Measurements from ENCODE around the gene SRA1. TPM values are rescaled to one million over a fixed set of nuclear protein-coding genes. Genes with fewer than 3 reads are reported as not detected.
"Not testable (repeated sequence)": the region's sequence is repeated elsewhere in the genome, so short reads cannot be mapped to it uniquely, and the experiment has no call there.

The SRA1 gene
- 10 to 100 TPM; 38.0 to 39.6 TPM for total RNA-seq

GRCh38 chr5:140557136-140557805 lies at the start of gene SRA1:
Gene SRA1, minus strand, starts transcription at chr5:140557473. Its CDS starts 21 bp downstream, at chr5:140557452.
- intact Hi-C loops (cut with micrococcal nuclease): loop anchor here (1.0 to 10.0 kb wide), 6 partner anchors 10 to 1262 kb away; partner anchors contain the start of genes ANKHD1, EIF4EBP3, HARS1 and HARS2
- no peaks in the 10 kb centered on the region for H3K9me3 Mint-ChIP-seq
- CTCF ChIA-PET: interaction anchor here (1.0 to 3.0 kb wide), 3 partner anchors 9 to 133 kb away, joined by 3 to 17 read pairs (median 4); partner anchors contain the start of genes CD14 and EIF4EBP3
- DNase-seq: peak; percentile 92
- no peaks in the 10 kb centered on the region for H3K27me3 Mint-ChIP-seq (ENCODE audit: low read depth)
- peaks cover 25% of the 10 kb centered on the region for H3K36me3 Mint-ChIP-seq (ENCODE audit: low read depth)
- H3K4me1 Mint-ChIP-seq (ENCODE audit: low read depth): peaks cover 46% of the 10 kb centered on the region
- H3K4me3 Mint-ChIP-seq: peak within 1 kb of the TSS; percentile 79
- peak within 1 kb of the TSS; percentile 93 for H3K27ac Mint-ChIP-seq

- Mint-ChIP-seq H3K9me3 (no peaks in the 10 kb centered on the region), H3K36me3 (ENCODE audit: low read depth) (no peaks in the 10 kb centered on the region), H3K4me3 (no peak overlapping the region), H3K27me3 (ENCODE audit: low read depth) (peaks cover 4% of the 10 kb centered on the region), H3K27ac (no peak overlapping the region), H3K4me1 (ENCODE audit: low read depth) (peaks cover 8% of the 10 kb centered on the region)
- no peak for DNase-seq
- CTCF ChIA-PET: interaction anchor here (0.7 kb wide), 1 partner anchor 489 kb away, joined by 3 read pairs; no protein-coding TSS in a partner anchor
- intact Hi-C loops (cut with micrococcal nuclease): no loop called here
Observed at GRCh38 chr5:140607031-140607430, 49.8 kb upstream of the SRA1 start.

- Mint-ChIP-seq H3K4me3 (no peak overlapping the region), H3K27ac (no peak overlapping the region), H3K4me1 (ENCODE audit: low read depth) (no peaks in the 10 kb centered on the region), H3K36me3 (ENCODE audit: low read depth) (no peaks in the 10 kb centered on the region), H3K27me3 (ENCODE audit: low read depth) (no peaks in the 10 kb centered on the region), H3K9me3 (no peaks in the 10 kb centered on the region)
- no peak for DNase-seq
- CTCF ChIA-PET: interaction anchor here (0.9 kb wide), 1 partner anchor 39 kb away, joined by 4 read pairs; no protein-coding TSS in a partner anchor
- intact Hi-C loops (cut with micrococcal nuclease): no loop called here
Observed at GRCh38 chr5:140605879-140606278, 48.6 kb upstream of the SRA1 start.

- CTCF ChIA-PET: no interaction called here
Observed at GRCh38 chr5:140603734-140604133, 46.5 kb upstream of the SRA1 start.

GRCh38 chr5:140603446-140603698 lies 46.1 kb upstream of the SRA1 start:
- H3K4me3 Mint-ChIP-seq; H3K27ac Mint-ChIP-seq; H3K27me3 Mint-ChIP-seq (ENCODE audit: low read depth); CTCF ChIA-PET; H3K9me3 Mint-ChIP-seq; H3K4me1 Mint-ChIP-seq (ENCODE audit: low read depth); DNase-seq; H3K36me3 Mint-ChIP-seq (ENCODE audit: low read depth); intact Hi-C loops (cut with micrococcal nuclease): not testable (repeated sequence)

More at GRCh38 chr5:140603734-140604133, 46.5 kb upstream of the SRA1 start:
- H3K9me3 Mint-ChIP-seq: no peaks in the 10 kb centered on the region
- no peaks in the 10 kb centered on the region for H3K36me3 Mint-ChIP-seq (ENCODE audit: low read depth)
- DNase-seq: no peak
- intact Hi-C loops (cut with micrococcal nuclease): no loop called here
- H3K27ac Mint-ChIP-seq: no peak overlapping the region
- H3K4me1 Mint-ChIP-seq (ENCODE audit: low read depth): no peaks in the 10 kb centered on the region
- no peak overlapping the region for H3K4me3 Mint-ChIP-seq
- H3K27me3 Mint-ChIP-seq (ENCODE audit: low read depth): no peaks in the 10 kb centered on the region

- Mint-ChIP-seq H3K27ac (no peak overlapping the region), H3K4me3 (no peak overlapping the region), H3K36me3 (ENCODE audit: low read depth) (no peaks in the 10 kb centered on the region), H3K4me1 (ENCODE audit: low read depth) (no peaks in the 10 kb centered on the region), H3K9me3 (no peaks in the 10 kb centered on the region), H3K27me3 (ENCODE audit: low read depth) (no peaks in the 10 kb centered on the region)
- CTCF ChIA-PET: interaction anchor here (0.6 kb wide), 1 partner anchor 9 kb away, joined by 3 read pairs; no protein-coding TSS in a partner anchor
- intact Hi-C loops (cut with micrococcal nuclease): no loop called here
- no peak for DNase-seq
Observed at GRCh38 chr5:140602147-140602546, 44.9 kb upstream of the SRA1 start.

GRCh38 chr5:140600096-140600495 lies 42.8 kb upstream of the SRA1 start:
- Mint-ChIP-seq H3K36me3 (ENCODE audit: low read depth) (no peaks in the 10 kb centered on the region), H3K27ac (no peak overlapping the region), H3K27me3 (ENCODE audit: low read depth) (peaks cover 2% of the 10 kb centered on the region), H3K4me3 (no peak overlapping the region), H3K9me3 (no peaks in the 10 kb centered on the region), H3K4me1 (ENCODE audit: low read depth) (no peaks in the 10 kb centered on the region)
- intact Hi-C loops (cut with micrococcal nuclease): no loop called here
- DNase-seq: no peak
- CTCF ChIA-PET: interaction anchor here (0.6 to 1.3 kb wide), 3 partner anchors 31 to 632 kb away, joined by 3 read pairs; no protein-coding TSS in a partner anchor

GRCh38 chr5:140598836-140599235 lies 41.6 kb upstream of the SRA1 start:
- no peak overlapping the region for H3K4me3 Mint-ChIP-seq
- H3K9me3 Mint-ChIP-seq: no peaks in the 10 kb centered on the region
- intact Hi-C loops (cut with micrococcal nuclease): no loop called here
- H3K36me3 Mint-ChIP-seq (ENCODE audit: low read depth): no peaks in the 10 kb centered on the region
- H3K27ac Mint-ChIP-seq: no peak overlapping the region
- no peaks in the 10 kb centered on the region for H3K4me1 Mint-ChIP-seq (ENCODE audit: low read depth)
- CTCF ChIA-PET: interaction anchor here (1.4 kb wide), 1 partner anchor 36 kb away, joined by 3 read pairs; no protein-coding TSS in a partner anchor
- H3K27me3 Mint-ChIP-seq (ENCODE audit: low read depth): peaks cover 2% of the 10 kb centered on the region
- DNase-seq: no peak

GRCh38 chr5:140596321-140596741 lies 39.1 kb upstream of the SRA1 start:
- Mint-ChIP-seq H3K27ac (no peak overlapping the region), H3K36me3 (ENCODE audit: low read depth) (no peaks in the 10 kb centered on the region), H3K27me3 (ENCODE audit: low read depth) (peaks cover 2% of the 10 kb centered on the region), H3K4me3 (no peak overlapping the region), H3K4me1 (ENCODE audit: low read depth) (no peaks in the 10 kb centered on the region), H3K9me3 (no peaks in the 10 kb centered on the region)
- intact Hi-C loops (cut with micrococcal nuclease): no loop called here
- no peak for DNase-seq
- CTCF ChIA-PET: no interaction called here

- Mint-ChIP-seq H3K36me3 (ENCODE audit: low read depth) (no peaks in the 10 kb centered on the region), H3K4me3 (no peak overlapping the region), H3K4me1 (ENCODE audit: low read depth) (no peaks in the 10 kb centered on the region), H3K27me3 (ENCODE audit: low read depth) (peaks cover 2% of the 10 kb centered on the region), H3K9me3 (no peaks in the 10 kb centered on the region), H3K27ac (no peak overlapping the region)
- intact Hi-C loops (cut with micrococcal nuclease): no loop called here
- CTCF ChIA-PET: no interaction called here
- no peak for DNase-seq
Observed at GRCh38 chr5:140595538-140596300, 38.4 kb upstream of the SRA1 start.

GRCh38 chr5:140594169-140594568 lies 36.9 kb upstream of the SRA1 start:
- H3K4me3 Mint-ChIP-seq: no peak overlapping the region
- H3K27ac Mint-ChIP-seq: no peak overlapping the region
- DNase-seq: no peak
- intact Hi-C loops (cut with micrococcal nuclease): no loop called here
- peaks cover 2% of the 10 kb centered on the region for H3K27me3 Mint-ChIP-seq (ENCODE audit: low read depth)
- H3K9me3 Mint-ChIP-seq: no peaks in the 10 kb centered on the region
- CTCF ChIA-PET: no interaction called here
- H3K36me3 Mint-ChIP-seq (ENCODE audit: low read depth): no peaks in the 10 kb centered on the region
- no peaks in the 10 kb centered on the region for H3K4me1 Mint-ChIP-seq (ENCODE audit: low read depth)

- H3K27me3 Mint-ChIP-seq (ENCODE audit: low read depth); H3K36me3 Mint-ChIP-seq (ENCODE audit: low read depth); intact Hi-C loops (cut with micrococcal nuclease); H3K9me3 Mint-ChIP-seq; DNase-seq; H3K27ac Mint-ChIP-seq; H3K4me1 Mint-ChIP-seq (ENCODE audit: low read depth): not testable (repeated sequence)
- H3K4me3 Mint-ChIP-seq: peak overlapping the region; percentile 12
- CTCF ChIA-PET: interaction anchor here (0.6 kb wide), 1 partner anchor 9 kb away, joined by 3 read pairs; no protein-coding TSS in a partner anchor
Observed at GRCh38 chr5:140593070-140593469, 35.8 kb upstream of the SRA1 start.

Measured in activated naive CD4-positive, alpha-beta T cell treated with anti-CD3 and anti-CD28 coated beads for 36 hours (primary cell).